RWPE2 (cell line): ENCODE data around the gene APIP.

ENCODE experiments used
- ATAC-seq: fragments of 200-7000 bp; cut with Tn5 transposase; 3 replicates; pipeline ENCODE4 v1.9.1; 2021; ENCODE audit warnings: low read depth
- DNase-seq: peaks from one replicate; pipeline ENCODE4 v3.0.0-alpha.2; 2020; ENCODE audit warnings: low spot score
- H3K27ac ChIP-seq: fragments of 450-650 bp; 2 replicates; pipeline ENCODE4 v1.5.1; 2017; ENCODE audit warnings: mild to moderate bottlenecking; ENCODE audit not compliant: poor library complexity, severe bottlenecking
- H3K27me3 ChIP-seq: fragments of 250-450 bp; sonication (Bioruptor Pico); 2 replicates; pipeline ENCODE4 v1.5.1; 2021; ENCODE audit warnings: mild to moderate bottlenecking, moderate library complexity; ENCODE audit not compliant: insufficient read depth, poor library complexity, severe bottlenecking
- H3K36me3 ChIP-seq: fragments of 250-450 bp; sonication (Bioruptor Pico); 2 replicates; pipeline ENCODE4 v1.5.1; 2020; ENCODE audit warnings: low read depth, mild to moderate bottlenecking, moderate library complexity
- H3K4me1 ChIP-seq: fragments of 250-450 bp; sonication (Bioruptor Pico); 2 replicates; pipeline ENCODE4 v1.5.1; 2021; ENCODE audit warnings: mild to moderate bottlenecking, moderate library complexity; ENCODE audit not compliant: insufficient read depth, poor library complexity, severe bottlenecking
- H3K4me3 ChIP-seq: fragments of 250-450 bp; sonication (Bioruptor Pico); 2 replicates; pipeline ENCODE4 v1.5.1; 2021; ENCODE audit warnings: mild to moderate bottlenecking, moderate library complexity; ENCODE audit not compliant: severe bottlenecking
- H3K9me3 ChIP-seq: fragments of 250-450 bp; sonication (Bioruptor Pico); 2 replicates; pipeline ENCODE4 v1.5.1; 2021; ENCODE audit warnings: mild to moderate bottlenecking, moderate library complexity; ENCODE audit not compliant: severe bottlenecking
- TF ChIP-seq, protein P1 (sequence below): fragments of 450-650 bp; IDR thresholded peaks from one replicate; pipeline ENCODE4 v1.5.1; 2017; ENCODE audit warnings: mild to moderate bottlenecking, moderate library complexity; ENCODE audit not compliant: poor library complexity, severe bottlenecking

The APIP gene, protein sequence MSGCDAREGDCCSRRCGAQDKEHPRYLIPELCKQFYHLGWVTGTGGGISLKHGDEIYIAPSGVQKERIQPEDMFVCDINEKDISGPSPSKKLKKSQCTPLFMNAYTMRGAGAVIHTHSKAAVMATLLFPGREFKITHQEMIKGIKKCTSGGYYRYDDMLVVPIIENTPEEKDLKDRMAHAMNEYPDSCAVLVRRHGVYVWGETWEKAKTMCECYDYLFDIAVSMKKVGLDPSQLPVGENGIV

DNA sequence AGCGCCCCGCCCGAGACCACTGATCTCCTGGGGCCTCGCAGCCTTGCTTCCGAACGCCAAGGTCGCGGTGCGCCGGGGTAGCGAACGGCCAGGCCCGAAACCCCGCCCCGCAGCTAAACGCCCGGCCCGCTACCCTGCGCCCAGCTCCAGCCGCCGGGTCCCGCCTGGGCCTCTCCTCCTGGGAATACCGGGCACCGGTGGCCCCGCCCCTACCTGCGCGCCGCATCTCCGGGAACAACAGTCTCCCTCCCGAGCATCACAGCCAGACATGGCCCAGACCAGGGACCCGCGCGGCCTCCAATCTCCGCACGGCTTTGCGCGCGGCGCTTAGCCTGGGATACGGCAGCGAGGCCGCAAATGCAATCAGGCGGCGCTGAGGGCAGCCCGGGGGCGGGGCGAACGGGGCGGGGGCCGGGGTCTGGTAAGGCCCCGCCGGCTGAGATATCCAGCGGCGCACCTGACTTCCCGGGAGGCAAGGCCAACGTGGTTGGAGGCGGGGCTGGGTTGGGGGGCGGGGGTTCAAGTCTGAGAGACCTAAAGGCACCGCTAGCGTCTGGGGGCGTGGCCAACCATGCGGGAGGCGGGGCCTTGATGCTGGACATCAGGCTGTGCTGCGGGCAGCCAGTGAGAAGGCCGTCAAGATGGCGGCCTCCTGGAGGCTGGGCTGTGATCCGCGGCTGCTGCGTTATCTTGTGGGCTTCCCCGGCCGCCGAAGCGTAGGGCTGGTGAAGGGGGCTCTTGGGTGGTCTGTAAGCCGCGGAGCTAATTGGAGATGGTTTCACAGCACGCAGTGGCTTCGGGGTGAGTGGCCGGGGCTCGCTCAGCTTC, at the start of gene APIP, which contains the start of gene PDHX:
Gene APIP (minus strand): TSS at position 365 of the 828 bp plus-strand sequence. CDS start 95 bp downstream, at position 270.
Gene PDHX (plus strand): TSS at position 604 of the 828 bp plus-strand sequence. CDS start 38 bp downstream, at position 642.
- no peaks in the 10 kb centered on the region for H3K9me3 ChIP-seq
- peak; percentile 89 for ATAC-seq
- peaks cover 24% of the 10 kb centered on the region; the same call in 1 of the 2 replicates for H3K36me3 ChIP-seq
- H3K27ac ChIP-seq: peak within 1 kb of the TSS; percentile 88
- DNase-seq: peak; percentile 99
- no peaks in the 10 kb centered on the region for H3K27me3 ChIP-seq
- peak within 1 kb of the TSS; percentile 76 for H3K4me3 ChIP-seq
- TF ChIP-seq, protein P1, sequence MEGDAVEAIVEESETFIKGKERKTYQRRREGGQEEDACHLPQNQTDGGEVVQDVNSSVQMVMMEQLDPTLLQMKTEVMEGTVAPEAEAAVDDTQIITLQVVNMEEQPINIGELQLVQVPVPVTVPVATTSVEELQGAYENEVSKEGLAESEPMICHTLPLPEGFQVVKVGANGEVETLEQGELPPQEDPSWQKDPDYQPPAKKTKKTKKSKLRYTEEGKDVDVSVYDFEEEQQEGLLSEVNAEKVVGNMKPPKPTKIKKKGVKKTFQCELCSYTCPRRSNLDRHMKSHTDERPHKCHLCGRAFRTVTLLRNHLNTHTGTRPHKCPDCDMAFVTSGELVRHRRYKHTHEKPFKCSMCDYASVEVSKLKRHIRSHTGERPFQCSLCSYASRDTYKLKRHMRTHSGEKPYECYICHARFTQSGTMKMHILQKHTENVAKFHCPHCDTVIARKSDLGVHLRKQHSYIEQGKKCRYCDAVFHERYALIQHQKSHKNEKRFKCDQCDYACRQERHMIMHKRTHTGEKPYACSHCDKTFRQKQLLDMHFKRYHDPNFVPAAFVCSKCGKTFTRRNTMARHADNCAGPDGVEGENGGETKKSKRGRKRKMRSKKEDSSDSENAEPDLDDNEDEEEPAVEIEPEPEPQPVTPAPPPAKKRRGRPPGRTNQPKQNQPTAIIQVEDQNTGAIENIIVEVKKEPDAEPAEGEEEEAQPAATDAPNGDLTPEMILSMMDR: no peak
- H3K4me1 ChIP-seq: no peaks in the 10 kb centered on the region

DNA sequence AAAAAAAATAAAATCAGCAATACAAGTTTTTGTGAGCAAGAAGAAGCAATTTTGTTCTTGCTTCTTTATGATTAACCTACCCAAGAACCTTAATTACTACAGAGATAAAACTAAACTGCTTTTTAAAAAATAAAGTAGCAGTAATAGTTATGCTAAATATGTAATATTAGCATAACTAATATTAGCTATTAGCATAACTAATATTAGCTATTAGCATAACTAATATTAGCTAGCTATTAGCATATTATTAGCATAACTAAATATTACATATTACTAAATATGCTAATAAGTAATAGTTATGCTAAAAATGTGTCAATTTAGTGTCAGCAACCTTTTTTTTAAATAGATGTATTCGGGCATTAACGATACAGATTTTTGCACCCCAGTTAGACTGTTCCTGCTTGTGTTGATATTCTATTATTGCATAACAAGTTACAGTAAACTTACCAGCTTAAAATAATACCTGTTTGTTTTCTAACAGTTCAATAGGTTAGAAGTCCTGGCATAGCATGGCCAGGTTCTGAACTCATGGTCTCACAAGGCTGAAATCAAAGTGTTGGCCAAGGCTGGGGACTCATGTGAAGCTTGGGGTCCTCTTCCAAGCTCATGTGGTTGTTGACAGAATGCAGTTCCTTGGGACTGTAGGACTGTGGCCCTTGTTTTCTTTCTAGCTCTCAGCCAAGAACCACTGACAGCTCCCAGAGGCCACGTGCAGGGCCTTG, 48.6 kb upstream of the APIP start:
- Histone ChIP-seq H3K27me3 (no peaks in the 10 kb centered on the region), H3K4me3 (no peak overlapping the region), H3K27ac (no peak overlapping the region), H3K4me1 (no peaks in the 10 kb centered on the region), H3K9me3 (no peaks in the 10 kb centered on the region), H3K36me3 (peaks cover 44% of the 10 kb centered on the region)
- ATAC-seq (no peak), DNase-seq (no peak)
- TF ChIP-seq, protein P1: no peak

DNA sequence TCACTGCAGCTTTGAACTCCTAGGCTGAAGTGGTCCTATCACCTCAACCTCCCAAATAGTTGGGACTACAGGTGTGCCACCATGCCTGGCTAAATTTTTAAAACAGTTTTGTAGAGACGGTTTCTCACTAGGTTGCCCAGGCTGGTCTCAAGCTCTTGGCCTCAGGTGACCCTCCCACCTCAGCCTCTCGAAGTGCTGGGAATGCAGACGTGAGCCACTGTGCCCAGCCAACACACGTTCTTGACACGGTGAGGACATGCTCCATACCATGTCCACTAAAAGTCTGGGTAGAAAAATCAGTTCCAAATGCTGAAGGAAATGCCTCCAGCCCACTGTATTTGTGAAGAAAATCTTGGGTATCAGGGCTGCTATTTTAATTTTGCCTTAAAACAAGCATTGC, 47.2 kb upstream of the APIP start:
- Histone ChIP-seq H3K27me3 (no peaks in the 10 kb centered on the region), H3K36me3 (peaks cover 40% of the 10 kb centered on the region), H3K4me1 (no peaks in the 10 kb centered on the region), H3K27ac (no peak overlapping the region), H3K4me3 (no peak overlapping the region), H3K9me3 (no peaks in the 10 kb centered on the region)
- DNase-seq: no peak
- no peak for ATAC-seq
- TF ChIP-seq, protein P1: no peak

DNA sequence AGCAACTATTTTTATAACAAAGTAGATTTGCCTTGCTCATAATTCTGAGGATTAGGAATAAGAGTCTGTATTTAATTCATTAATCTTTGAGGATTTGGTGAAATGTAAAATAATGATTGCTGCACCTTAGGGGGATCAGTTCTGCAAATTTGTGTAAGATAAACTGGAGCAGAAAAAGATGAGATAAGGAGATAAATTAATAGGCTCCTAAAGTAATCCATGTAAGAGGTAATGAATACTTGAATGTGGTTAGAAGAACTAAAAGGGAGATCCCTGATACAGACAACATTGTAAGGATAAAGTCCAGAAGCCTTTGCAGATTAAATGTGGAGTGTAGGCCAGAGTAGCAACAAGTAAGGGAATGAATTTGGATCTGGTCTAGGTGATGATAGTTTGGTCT, 45.9 kb upstream of the APIP start:
- H3K27me3 ChIP-seq: no peaks in the 10 kb centered on the region
- no peaks in the 10 kb centered on the region for H3K9me3 ChIP-seq
- no peak for DNase-seq
- no peak overlapping the region for H3K4me3 ChIP-seq
- H3K36me3 ChIP-seq: peaks cover 31% of the 10 kb centered on the region
- ATAC-seq: no peak
- H3K4me1 ChIP-seq: no peaks in the 10 kb centered on the region
- H3K27ac ChIP-seq: no peak overlapping the region
- TF ChIP-seq, protein P1: no peak
